ENCODE measurements around the gene CCDC30.

DNA sequence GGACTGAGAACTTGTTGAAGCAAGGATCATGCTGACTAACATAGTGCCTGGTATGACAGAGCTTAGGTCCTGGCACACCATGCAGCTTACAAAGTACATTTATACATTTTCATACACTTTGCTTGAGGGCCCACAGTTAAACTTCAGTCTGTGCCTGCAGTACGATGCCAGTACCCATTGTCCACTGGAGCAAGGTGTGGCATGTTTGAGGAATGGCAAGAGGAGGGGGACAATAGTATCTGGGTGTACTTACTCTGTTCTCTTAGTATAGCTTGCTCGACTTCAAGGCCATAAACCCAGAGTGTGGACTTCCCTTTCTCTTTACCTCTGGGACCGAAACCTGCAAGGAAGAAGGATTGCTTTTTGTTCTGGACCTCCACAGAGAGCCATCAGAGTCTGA is 212.4 kb downstream of the CCDC30 start:
- TF ChIP-seq, protein P1, sequence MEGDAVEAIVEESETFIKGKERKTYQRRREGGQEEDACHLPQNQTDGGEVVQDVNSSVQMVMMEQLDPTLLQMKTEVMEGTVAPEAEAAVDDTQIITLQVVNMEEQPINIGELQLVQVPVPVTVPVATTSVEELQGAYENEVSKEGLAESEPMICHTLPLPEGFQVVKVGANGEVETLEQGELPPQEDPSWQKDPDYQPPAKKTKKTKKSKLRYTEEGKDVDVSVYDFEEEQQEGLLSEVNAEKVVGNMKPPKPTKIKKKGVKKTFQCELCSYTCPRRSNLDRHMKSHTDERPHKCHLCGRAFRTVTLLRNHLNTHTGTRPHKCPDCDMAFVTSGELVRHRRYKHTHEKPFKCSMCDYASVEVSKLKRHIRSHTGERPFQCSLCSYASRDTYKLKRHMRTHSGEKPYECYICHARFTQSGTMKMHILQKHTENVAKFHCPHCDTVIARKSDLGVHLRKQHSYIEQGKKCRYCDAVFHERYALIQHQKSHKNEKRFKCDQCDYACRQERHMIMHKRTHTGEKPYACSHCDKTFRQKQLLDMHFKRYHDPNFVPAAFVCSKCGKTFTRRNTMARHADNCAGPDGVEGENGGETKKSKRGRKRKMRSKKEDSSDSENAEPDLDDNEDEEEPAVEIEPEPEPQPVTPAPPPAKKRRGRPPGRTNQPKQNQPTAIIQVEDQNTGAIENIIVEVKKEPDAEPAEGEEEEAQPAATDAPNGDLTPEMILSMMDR (IDR thresholded peaks at IDR 0.05) = no peak
- no peak for TF ChIP-seq POLR2A (IDR thresholded peaks at IDR 0.05)

Measured in thyroid gland (tissue), 4 donors.